Thyroid gland (tissue), 4 donors: ENCODE results near the gene B3GNT2. TPM values are rescaled to one million over a fixed set of nuclear protein-coding genes. Genes with fewer than 3 reads are reported as not detected.

Experiments
- DNase-seq, 2 donors: peaks; one replicate each; pipeline ENCODE4 v3.0.0-alpha.2; 2019
- H3K27ac ChIP-seq, 3 donors: fragments of 200-600 bp; sonication (generic); 1 replicate in 2 of 3; 2 replicates in 1 of 3; pipeline ENCODE4 v1.5.1; 2016 to 2019; ENCODE audit warnings: mild to moderate bottlenecking in 1 of 3, moderate library complexity in 1 of 3
- H3K27me3 ChIP-seq: fragments of 200-600 bp; sonication (generic); one replicate; pipeline ENCODE4 v1.5.1; 2019
- H3K36me3 ChIP-seq, 2 donors: fragments of 200-600 bp; sonication (generic); one replicate each; pipeline ENCODE4 v1.5.1; 2016 to 2019
- H3K4me1 ChIP-seq, 2 donors: fragments of 200-600 bp; sonication (generic); one replicate each; pipeline ENCODE4 v1.5.1; 2017 to 2019
- H3K4me3 ChIP-seq, 3 donors: fragments of 200-600 bp; sonication (generic); replicated peaks in 1 of 3; 1 replicate in 2 of 3; 2 replicates in 1 of 3; pipeline ENCODE4 v1.5.1; 2016; ENCODE audit warnings: mild to moderate bottlenecking in 1 of 3
- H3K9me3 ChIP-seq: fragments of 200-600 bp; sonication (generic); one replicate; pipeline ENCODE4 v1.5.1; 2017
- CTCF ChIP-seq, 6 experiments: fragments of 200-600 bp in 3 of 6; fragments of 450-650 bp in 3 of 6; sonication (generic) in 3 of 6; IDR thresholded peaks; one replicate each; pipeline ENCODE4 v1.5.1; 2016 to 2019; ENCODE audit warnings: antibody characterized with exemption in 6 of 6, mild to moderate bottlenecking in 2 of 6, inconsistent platforms in 1 of 6, moderate library complexity in 1 of 6
- POLR2A ChIP-seq, 2 donors: fragments of 450-650 bp; IDR thresholded peaks; one replicate each; pipeline ENCODE4 v1.6.1; 2017; ENCODE audit warnings: antibody characterized with exemption in 2 of 2, mild to moderate bottlenecking in 2 of 2, moderate library complexity in 1 of 2
- WGBS, 2 donors: methylation state at CpG; one replicate each; pipeline ENCODE4 v1.1.5; 2017; 5-methylcytosine and 5-hydroxymethylcytosine counted together
- intact Hi-C: fragments of 100-400 bp; cut with DNase I; formaldehyde crosslinking; loops from one replicate; pipeline ENCODE4 v1.15.1; 2023
- total RNA-seq, 4 donors: library from RNA; depleted of rRNA; stranded (reverse); fragments of >200 nt; gene quantifications; one replicate each; pipeline ENCODE4 v1.2.3, GENCODE V29; 2016

B3GNT2 gene
- total RNA-seq, 4 donors from 2014 or later, result 18.9 to 37.1 (median 27.3) TPM

DNA sequence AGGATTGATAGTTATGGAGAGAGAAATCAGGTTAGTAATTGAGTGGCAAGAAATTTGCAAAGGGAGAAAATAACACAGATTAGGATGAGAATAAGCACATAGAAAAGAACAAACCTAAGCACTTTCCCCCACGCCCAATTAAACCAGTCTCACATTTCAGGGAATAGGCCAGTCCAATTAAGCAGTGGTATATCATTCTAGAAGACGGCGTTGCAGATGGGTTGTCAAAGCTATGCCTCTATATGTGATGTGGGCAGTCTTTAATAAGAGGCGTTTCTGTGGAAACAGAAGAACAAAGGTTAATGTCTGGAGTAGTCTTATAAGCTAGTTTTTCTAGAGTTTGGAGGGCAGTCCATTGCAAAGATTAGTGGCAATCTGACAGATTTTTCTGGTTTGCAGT lies 61.6 kb downstream of the B3GNT2 start:
- no peaks in the 10 kb centered on the region for H3K4me1 ChIP-seq
- H3K4me3 ChIP-seq, result no peak overlapping the region
- H3K27ac ChIP-seq, result no peak overlapping the region
- DNase-seq, result no peak
- TF ChIP-seq POLR2A (IDR thresholded peaks at IDR 0.05) (no peak), CTCF (IDR thresholded peaks at IDR 0.05) (no peak)
- intact Hi-C loops, result no loop called here
- H3K36me3 ChIP-seq, result no peaks in the 10 kb centered on the region
- no peaks in the 10 kb centered on the region for H3K27me3 ChIP-seq
- H3K9me3 ChIP-seq, result no peaks in the 10 kb centered on the region
- 92 to 94% methylated on average over 4 of the region's 4 CpGs for WGBS, 2 donors

GRCh38 chr2:62263076-62263715 lies 67.3 kb downstream of the B3GNT2 start:
- TF ChIP-seq POLR2A (IDR thresholded peaks at IDR 0.05), result no peak
- TF ChIP-seq CTCF (IDR thresholded peaks at IDR 0.05), result no peak
- Histone ChIP-seq H3K4me1 (no peaks in the 10 kb centered on the region), H3K9me3 (no peaks in the 10 kb centered on the region), H3K27ac (no peak overlapping the region), H3K4me3 (no peak overlapping the region), H3K36me3 (no peaks in the 10 kb centered on the region), H3K27me3 (no peaks in the 10 kb centered on the region)
- WGBS, 2 donors, result 88 to 92% methylated on average over 6 of the region's 6 CpGs
- no peak for DNase-seq
- intact Hi-C loops, result no loop called here

DNA sequence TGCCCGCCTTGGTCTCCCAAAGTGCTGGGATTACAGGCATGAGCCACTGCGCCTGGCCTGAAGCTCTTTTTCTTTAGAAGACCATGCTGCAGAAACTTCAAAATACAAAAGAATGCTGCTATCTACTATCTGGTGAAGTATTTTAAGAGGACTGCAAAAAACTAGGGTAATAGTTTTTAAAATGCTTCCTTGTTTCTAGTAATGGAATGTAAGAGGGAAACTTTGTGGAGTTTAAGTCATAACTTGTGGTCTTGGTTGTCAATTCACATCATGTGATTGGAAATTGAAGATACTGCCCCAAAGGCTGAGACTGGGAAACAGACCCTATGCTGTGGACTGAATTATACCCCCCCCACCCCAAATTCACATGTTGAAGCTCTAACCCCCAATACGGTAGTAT lies 68.3 kb downstream of the B3GNT2 start:
- Histone ChIP-seq H3K27me3 (no peaks in the 10 kb centered on the region), H3K36me3 (no peaks in the 10 kb centered on the region), H3K9me3 (no peaks in the 10 kb centered on the region), H3K27ac (no peak overlapping the region), H3K4me1 (no peaks in the 10 kb centered on the region), H3K4me3 (no peak overlapping the region)
- no peak for DNase-seq
- intact Hi-C loops, result no loop called here
- TF ChIP-seq CTCF (IDR thresholded peaks at IDR 0.05) (no peak), POLR2A (IDR thresholded peaks at IDR 0.05) (no peak)
- 60 to 65% methylated on average over 3 of the region's 3 CpGs for WGBS, 2 donors

- H3K4me1 ChIP-seq, result no peaks in the 10 kb centered on the region
- TF ChIP-seq POLR2A (IDR thresholded peaks at IDR 0.05), result no peak
- TF ChIP-seq CTCF (IDR thresholded peaks at IDR 0.05), result no peak
- intact Hi-C loops, result no loop called here
- H3K4me3 ChIP-seq, result no peak overlapping the region
- H3K9me3 ChIP-seq, result no peaks in the 10 kb centered on the region
- WGBS, 2 donors, result 66 to 83% methylated on average over 4 of the region's 4 CpGs
- no peaks in the 10 kb centered on the region for H3K36me3 ChIP-seq
- H3K27ac ChIP-seq, result no peak overlapping the region
- no peaks in the 10 kb centered on the region for H3K27me3 ChIP-seq
- DNase-seq, result no peak
These were observed 69.2 kb downstream of the B3GNT2 start for GRCh38 chr2:62265106-62265505.

GRCh38 chr2:62266433-62267038 lies 70.6 kb downstream of the B3GNT2 start:
- H3K27ac ChIP-seq, result no peak overlapping the region
- H3K36me3 ChIP-seq, result no peaks in the 10 kb centered on the region
- H3K4me3 ChIP-seq, result no peak overlapping the region
- TF ChIP-seq POLR2A (IDR thresholded peaks at IDR 0.05), result no peak
- no peak for TF ChIP-seq CTCF (IDR thresholded peaks at IDR 0.05)
- peaks cover 0 to 7% of the 10 kb centered on the region in 2 donors for H3K4me1 ChIP-seq
- no peak for DNase-seq
- H3K9me3 ChIP-seq, result no peaks in the 10 kb centered on the region
- no peaks in the 10 kb centered on the region for H3K27me3 ChIP-seq
- intact Hi-C loops, result no loop called here
- WGBS, 2 donors, result 82 to 84% methylated on average over 7 of the region's 7 CpGs
